Embryonic facial prominence (tissue), 1 donor: Measurements from ENCODE around the gene HTATSF1.
A peak's percentile ranks its signal among the peaks of the same experiment; 100 is the strongest.

ENCODE experiments used
- DNase-seq: peaks from one replicate; pipeline ENCODE4 v3.0.0-alpha.2; 2016; ENCODE audit errors: extremely low spot score

HTATSF1 gene

GRCh38 chrX:136496764-136497555 lies 432 bp upstream of the HTATSF1 start:
- DNase-seq = peak; percentile 69

DNA sequence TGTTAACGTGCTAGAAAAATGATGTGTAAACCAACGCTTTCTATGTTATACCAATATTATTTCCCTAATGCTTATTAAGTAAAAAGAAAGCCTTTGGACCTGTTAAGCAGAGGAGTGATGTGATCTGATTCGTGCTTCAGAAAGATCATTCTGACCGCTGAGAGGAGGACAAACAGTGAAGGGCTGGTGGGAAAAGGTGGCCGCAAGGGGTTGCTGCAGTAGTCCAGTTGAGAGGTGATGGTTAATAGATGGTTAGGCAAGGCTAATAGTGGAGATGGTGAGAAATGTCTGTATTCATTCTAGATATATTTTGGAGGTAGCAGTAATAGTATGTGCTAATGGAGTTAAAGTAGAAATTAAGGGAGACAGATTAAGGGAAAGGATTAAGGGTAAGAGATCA lies 21.7 kb downstream of the HTATSF1 start:
- no peak for DNase-seq

DNA sequence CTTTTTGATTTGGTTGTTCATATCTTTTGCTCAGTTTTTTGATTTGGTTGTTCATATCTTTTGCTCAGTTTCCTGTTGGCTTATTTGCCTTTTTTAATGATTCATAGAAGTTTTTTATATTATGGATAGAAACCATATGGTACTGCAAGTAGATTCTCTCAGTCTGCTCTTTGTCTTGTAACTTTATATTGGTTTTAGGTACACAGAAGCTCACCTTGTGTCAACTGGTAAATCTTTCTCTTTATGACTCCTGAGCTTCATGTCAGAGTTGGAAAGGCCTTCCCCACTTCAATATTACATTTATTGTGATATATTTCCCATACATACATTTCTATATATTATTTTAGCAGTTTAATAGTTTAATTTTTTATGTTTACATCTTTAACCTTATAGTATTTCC lies 26.4 kb downstream of the HTATSF1 start:
- DNase-seq = no peak

DNA sequence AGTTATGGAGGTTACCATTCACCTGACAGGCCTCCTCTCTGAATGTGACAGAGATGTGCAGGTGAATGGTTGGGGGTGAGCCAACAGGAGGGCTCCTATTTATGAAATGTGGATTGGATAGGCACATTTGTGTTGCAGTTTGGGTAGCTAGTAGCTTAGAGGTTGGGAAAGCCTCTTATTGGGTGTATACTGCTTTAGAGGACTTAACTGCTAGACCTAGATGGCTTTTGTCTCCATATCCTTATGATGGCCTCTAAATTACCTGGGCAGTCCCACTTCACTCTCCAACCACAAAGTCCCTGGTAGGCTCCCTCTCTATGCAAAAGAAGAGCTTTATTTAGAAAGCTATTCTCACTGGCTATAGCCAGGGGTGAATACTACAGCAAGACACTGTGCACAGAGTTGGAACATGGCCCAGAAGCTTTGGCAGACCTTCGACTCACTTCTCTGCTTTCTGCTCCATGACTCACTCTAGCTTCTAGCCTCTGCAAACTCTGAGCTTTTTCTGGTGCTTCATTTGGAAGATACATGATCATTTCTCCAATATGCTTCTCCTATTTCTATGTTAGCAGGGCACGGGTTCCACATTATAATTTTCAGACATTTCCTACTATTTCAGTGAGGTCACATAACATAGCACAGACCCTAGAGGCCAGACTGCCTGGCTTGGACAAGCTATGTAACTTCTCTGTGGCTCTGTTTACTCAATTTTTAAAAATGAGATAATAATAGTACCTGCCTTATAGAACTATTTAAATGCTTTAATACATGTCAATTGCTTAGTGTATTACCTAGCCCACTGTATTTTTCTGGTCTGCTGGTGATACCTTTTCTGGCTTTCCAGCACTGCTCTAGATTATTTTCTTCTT lies 28.6 kb downstream of the HTATSF1 start:
- DNase-seq = no peak

DNA sequence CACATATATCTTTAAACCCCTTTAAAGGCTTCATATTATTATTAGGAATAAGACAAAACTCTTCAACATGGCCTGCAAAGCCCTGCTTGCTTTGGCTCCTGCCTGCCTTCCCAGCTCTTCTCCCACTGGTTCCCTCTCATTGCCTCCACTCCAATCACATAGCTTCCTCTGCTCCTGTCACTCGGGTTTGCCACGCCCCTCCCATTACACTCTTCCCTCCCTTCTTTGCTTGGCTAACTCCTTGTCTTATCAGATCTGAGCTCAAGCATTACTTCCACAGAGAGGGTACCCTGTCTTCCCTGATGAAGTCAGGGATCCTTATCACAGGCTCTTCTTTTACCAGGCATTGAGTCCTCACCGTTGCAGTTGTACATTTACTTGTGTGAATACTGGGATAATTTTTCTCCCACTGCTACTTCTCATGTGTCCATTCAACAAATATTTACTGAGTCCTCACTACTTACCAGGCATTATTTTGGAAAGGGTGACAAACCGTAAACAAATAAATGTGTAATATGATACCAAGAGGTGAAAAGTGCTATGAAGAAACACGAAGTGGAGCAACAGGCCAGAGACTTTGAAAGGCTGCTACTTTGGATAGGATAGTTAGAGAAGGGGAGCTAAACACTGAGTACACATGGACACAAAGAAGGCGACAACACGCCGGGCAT lies 31.4 kb downstream of the HTATSF1 start:
- no peak for DNase-seq

DNA sequence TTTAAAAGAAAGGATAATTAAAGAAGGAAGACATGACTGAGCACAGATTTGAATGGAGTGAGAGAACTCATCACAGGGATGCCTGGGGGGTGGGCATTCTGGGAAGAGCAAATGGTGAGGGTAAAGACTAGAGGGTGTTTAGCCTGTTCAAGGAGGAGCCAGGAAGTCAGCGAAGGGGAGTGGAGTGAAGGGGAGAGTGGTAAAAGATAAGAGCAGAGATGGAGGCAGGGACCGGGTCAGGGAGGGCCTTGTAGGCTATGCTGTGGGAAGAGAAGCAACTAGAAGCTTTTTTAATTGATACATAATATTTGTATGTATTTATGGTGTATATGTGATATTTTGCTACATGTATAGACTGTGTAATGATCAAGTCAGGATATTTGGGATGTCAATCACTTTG lies 32.4 kb downstream of the HTATSF1 start:
- no peak for DNase-seq

- DNase-seq = no peak
These were observed 34.6 kb downstream of the HTATSF1 start, which contains the start of gene VGLL1 for GRCh38 chrX:136531951-136532350. TSS of gene VGLL1 (plus strand) at chrX:136532215. CDS start at chrX:136536021, 3,806 bp downstream.

DNA sequence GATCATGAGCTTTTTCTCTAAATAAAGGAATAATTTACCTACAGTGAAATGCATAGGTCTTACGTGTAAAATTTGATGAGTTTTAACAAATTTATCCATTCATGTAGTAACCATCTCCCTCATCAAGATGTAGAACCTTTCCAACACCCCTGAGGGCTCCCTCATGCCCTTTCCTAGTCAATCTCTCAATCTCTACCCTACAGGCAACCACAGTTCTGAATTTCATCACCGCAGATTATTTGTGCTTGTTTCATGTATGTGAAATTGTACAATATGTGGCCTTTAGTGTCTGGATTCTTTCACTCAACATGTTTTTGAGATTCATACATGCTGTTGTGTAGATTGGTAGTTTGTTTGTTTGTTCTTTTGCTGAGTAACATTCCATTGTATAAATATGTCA lies 36.7 kb downstream of the HTATSF1 start:
- no peak for DNase-seq

GRCh38 chrX:136538811-136539210 lies 41.4 kb downstream of the HTATSF1 start:
- no peak for DNase-seq

DNA sequence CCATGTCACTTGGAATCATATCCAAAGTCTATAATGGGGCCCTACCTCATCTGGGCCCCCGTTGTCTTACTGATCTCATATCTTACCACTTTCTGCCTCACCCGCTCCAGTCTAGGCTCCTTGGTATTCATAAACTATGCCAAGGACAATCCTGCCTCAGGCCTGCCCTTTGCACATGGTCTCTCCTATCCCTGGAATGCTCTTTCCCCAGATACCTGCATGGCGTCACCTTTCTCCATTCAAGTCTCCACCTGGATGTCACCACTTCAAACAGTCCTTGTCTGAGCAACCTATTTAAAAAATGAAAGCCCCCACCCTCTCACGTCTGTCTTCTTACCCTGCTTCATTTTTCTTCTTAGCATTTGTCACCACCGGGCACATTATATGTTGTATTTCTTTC lies 42.8 kb downstream of the HTATSF1 start:
- no peak for DNase-seq

DNA sequence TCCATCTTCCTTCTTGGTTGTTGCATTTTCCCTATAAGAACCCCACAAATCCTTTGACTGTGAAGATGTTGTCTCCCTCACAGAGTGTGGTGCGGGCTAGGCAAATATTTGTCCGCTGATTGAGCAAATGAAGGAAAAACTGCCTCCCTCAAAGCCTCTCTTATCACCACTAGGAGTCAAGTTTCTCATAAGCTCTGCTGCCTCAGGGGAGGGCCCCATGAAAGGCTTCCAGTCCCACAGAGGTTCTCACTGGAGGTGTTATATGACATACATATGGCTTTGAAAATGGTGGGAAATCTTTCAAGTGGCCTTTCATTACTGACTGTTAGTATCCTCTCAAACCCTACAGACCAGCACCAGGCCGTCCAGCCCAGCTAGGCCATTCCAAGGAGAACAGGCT lies 43.9 kb downstream of the HTATSF1 start:
- no peak for DNase-seq

DNA sequence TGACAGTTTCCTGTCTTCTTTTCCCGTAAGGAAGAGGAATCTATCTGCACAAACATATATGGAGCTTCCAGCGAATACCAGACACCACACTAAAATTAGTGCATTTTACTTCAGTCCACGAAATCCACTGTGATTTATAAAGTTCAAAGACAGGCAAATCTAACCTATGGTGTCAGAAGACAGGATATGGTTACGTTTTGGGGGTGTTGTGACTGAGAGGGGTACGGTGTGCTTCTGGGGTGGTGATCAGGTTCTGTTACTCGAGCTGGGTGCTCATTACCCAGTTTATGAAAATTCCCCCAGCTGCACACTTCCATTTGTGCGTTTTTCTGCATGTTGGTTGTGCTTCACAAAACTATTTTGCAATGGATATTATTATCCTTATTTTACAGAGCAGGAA lies 44.9 kb downstream of the HTATSF1 start:
- DNase-seq = no peak

- no peak for DNase-seq
These were observed 49.0 kb downstream of the HTATSF1 start for GRCh38 chrX:136546371-136546781.

DNA sequence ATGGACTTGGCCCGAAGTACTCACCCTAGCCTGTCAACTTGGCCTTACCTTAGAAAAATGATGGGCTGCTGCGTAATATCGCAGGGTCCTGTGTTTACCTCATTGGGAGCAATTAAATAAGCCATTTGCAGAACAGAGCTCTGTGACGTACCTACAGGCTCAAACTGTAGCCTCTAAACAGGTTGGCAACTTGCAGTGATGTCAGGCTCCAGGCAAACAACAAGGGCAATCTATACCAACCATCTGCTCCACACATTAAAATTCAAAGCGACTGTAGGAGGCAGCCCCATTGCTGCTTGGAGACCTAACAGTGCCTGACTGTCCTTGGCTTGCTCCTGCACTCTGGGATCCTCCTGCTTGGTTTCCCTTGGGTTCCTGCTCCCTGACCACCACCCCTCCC lies 51.8 kb downstream of the HTATSF1 start:
- DNase-seq = no peak

DNA sequence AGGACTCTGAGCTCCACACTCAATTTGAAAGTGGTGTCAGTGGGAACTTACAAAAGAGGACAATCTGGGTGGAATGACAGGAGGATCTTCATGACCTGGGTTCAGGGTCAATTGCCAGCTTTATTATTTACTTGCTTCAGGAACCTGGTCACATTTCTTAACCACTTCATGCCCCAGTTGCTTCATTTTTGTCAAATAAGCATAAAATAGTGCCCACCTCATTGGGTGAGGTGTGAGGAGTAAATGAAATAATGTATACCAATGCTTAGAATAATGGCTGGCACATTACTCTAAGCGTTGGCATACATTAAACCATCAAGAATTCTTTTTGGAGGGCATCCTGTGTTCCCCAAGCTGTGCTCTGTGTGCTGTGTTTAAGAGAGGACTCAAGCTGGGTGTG lies 54.0 kb downstream of the HTATSF1 start:
- no peak for DNase-seq

GRCh38 chrX:136555694-136556093 lies 58.3 kb downstream of the HTATSF1 start:
- DNase-seq = no peak
